Measurements from ENCODE around the gene NHLH1. TPM values are rescaled to one million over a fixed set of nuclear protein-coding genes. Genes with fewer than 3 reads are reported as not detected.

Gene NHLH1
- total RNA-seq, 4 donors from 2014 or later: 0.46 TPM; not detected in 3

GRCh38 chr1:160346463-160346862, 20.4 kb upstream of the NHLH1 start:
- DNase-seq (ENCODE audit: low spot score) (no peak), ATAC-seq (ENCODE audit: low FRiP score) (no peak)
- no peak for TF ChIP-seq CTCF (IDR thresholded peaks at IDR 0.05)

GRCh38 chr1:160346958-160347357, 19.9 kb upstream of the NHLH1 start:
- ATAC-seq (ENCODE audit: low FRiP score): no peak
- TF ChIP-seq CTCF (IDR thresholded peaks at IDR 0.05): no peak
- DNase-seq (ENCODE audit: low spot score): no peak

DNA sequence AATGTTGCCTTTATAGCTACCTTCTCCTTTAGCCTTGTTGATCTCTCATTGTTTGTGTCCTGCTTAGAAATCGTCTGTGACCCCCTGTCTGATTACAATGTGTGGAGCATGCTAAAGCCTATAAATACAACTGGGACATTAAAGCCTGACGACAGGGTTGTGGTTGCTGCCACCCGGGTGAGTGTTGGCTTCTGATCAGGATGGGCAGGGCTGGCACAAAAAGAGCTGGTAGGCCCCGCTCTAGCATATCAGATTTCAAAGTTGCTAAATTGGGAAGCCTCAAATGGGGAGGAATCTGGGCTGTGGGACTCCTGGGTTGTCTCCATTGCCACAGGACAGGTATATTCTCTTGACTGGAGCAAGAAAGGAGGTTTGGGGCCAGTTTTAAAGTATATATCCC, 15.2 kb upstream of the NHLH1 start:
- no peak for TF ChIP-seq CTCF (IDR thresholded peaks at IDR 0.05)
- DNase-seq (ENCODE audit: low spot score) (no peak), ATAC-seq (ENCODE audit: low FRiP score) (no peak)

- DNase-seq (ENCODE audit: low spot score): no peak
- ATAC-seq (ENCODE audit: low FRiP score): no peak
- TF ChIP-seq CTCF (IDR thresholded peaks at IDR 0.05): no peak
Measured at GRCh38 chr1:160352555-160352954, 14.3 kb upstream of the NHLH1 start.

DNA sequence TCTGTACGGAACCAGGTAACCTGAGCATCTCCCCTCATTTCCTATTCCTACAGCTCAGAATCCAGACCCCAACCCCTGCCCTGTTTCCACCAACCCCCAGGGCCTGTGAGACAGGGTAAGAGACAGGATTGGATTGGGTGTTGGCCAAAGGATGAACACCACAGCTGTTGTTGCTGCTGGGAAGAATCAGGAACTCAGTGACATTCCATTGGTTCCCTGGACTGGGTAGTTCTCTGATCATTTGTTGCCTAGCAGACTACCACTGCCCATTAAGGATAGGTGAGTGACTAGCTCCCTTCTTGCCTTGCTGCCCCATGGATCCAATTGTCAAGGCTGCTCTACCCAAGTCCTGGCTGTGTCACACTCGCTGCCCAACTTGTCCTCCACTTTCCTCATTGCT, 13.6 kb upstream of the NHLH1 start:
- no peak for TF ChIP-seq CTCF (IDR thresholded peaks at IDR 0.05)
- DNase-seq (ENCODE audit: low spot score): no peak
- ATAC-seq (ENCODE audit: low FRiP score): no peak

GRCh38 chr1:160354388-160354985, 12.4 kb upstream of the NHLH1 start:
- no peak for ATAC-seq (ENCODE audit: low FRiP score)
- TF ChIP-seq CTCF (IDR thresholded peaks at IDR 0.05): no peak
- DNase-seq (ENCODE audit: low spot score): no peak

- no peak for TF ChIP-seq CTCF (IDR thresholded peaks at IDR 0.05)
- DNase-seq (ENCODE audit: low spot score): no peak
- peak; percentile 26 for ATAC-seq (ENCODE audit: low FRiP score)
Measured at GRCh38 chr1:160357286-160358002, 9.4 kb upstream of the NHLH1 start.
